ENCODE data around the gene AREG.

GRCh38 chr4:74479009-74479408 lies 34.1 kb downstream of the AREG start:
- TF ChIP-seq CTCF (conservative IDR thresholded peaks at IDR 0.05 in 1 of 2, IDR thresholded peaks at IDR 0.05 in 1 of 2; ENCODE audit: extremely low read depth in 1 of 2, insufficient read depth in 1 of 2, low read depth in 1 of 2, low read length in 2 of 2) (no peak), EZH2 (IDR thresholded peaks at IDR 0.05; ENCODE audit: borderline replicate concordance, low read length) (no peak)

Data from mammary epithelial cell (primary cell).